AG09309 (cell line): ENCODE results near the gene AP1S3.

Experiments used
- DNase-seq: peaks from one replicate; pipeline ENCODE4 v3.0.0-alpha.2; 2010; ENCODE audit warnings: low read depth
- H3K4me3 ChIP-seq: 2 replicates; pipeline ENCODE4 v1.5.1; 2011; ENCODE audit warnings: mild to moderate bottlenecking, low read depth, low read length, moderate library complexity; ENCODE audit not compliant: control insufficient read depth
- CTCF ChIP-seq: IDR thresholded peaks from 2 replicates; pipeline ENCODE4 v1.5.1; 2011; ENCODE audit warnings: mild to moderate bottlenecking, low read depth, low read length, inconsistent platforms; ENCODE audit not compliant: insufficient read depth, control insufficient read depth; ENCODE audit errors: missing control alignments

The AP1S3 gene

GRCh38 chr2:223758131-223758840 is 79.1 kb downstream of the AP1S3 start:
- H3K4me3 ChIP-seq: no peak overlapping the region
- no peak for TF ChIP-seq CTCF
- no peak for DNase-seq

- TF ChIP-seq CTCF: no peak
Measured at GRCh38 chr2:223753940-223754339, 83.4 kb downstream of the AP1S3 start.

GRCh38 chr2:223751012-223751411 is 86.4 kb downstream of the AP1S3 start:
- TF ChIP-seq CTCF: no peak
- H3K4me3 ChIP-seq: no peak overlapping the region
- DNase-seq: no peak

More at GRCh38 chr2:223753940-223754339, 83.4 kb downstream of the AP1S3 start:
- no peak for DNase-seq
- H3K4me3 ChIP-seq: no peak overlapping the region

- no peak overlapping the region for H3K4me3 ChIP-seq
- no peak for DNase-seq
- no peak for TF ChIP-seq CTCF
Measured at GRCh38 chr2:223747392-223748042, 89.9 kb downstream of the AP1S3 start.

- H3K4me3 ChIP-seq: no peak overlapping the region
- no peak for TF ChIP-seq CTCF
- no peak for DNase-seq
Measured at GRCh38 chr2:223746611-223747010, 90.8 kb downstream of the AP1S3 start.

GRCh38 chr2:223744580-223744979 is 92.8 kb downstream of the AP1S3 start:
- no peak overlapping the region for H3K4me3 ChIP-seq

More at GRCh38 chr2:223744580-223744979, 92.8 kb downstream of the AP1S3 start:
- DNase-seq: peak; percentile 14
- TF ChIP-seq CTCF: no peak
